ENCODE results near the gene COL1A2. TPM values are rescaled to one million over a fixed set of nuclear protein-coding genes. Genes with fewer than 3 reads are reported as not detected.

Gene COL1A2
- total RNA-seq, 1 donor from 2014 or later, result 4,115 TPM

- no peak for DNase-seq
Measured at GRCh38 chr7:94410413-94411187, 15.9 kb downstream of the COL1A2 start.

DNA sequence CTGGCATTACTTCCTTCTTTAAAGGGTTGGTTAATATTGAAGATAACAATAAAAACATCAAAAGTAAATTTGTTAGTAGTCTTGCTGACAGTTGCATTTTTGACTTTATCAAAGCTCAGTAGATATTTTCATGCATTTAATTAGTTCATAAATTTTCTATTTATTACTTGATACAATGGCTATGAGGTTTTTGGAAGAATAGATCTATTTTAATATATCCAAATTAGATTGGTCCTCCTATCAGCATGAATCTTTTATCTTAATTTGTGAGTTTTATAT is 16.4 kb downstream of the COL1A2 start:
- DNase-seq, result no peak

- no peak for DNase-seq
Measured at GRCh38 chr7:94412762-94413322, 18.1 kb downstream of the COL1A2 start.

- DNase-seq, result no peak
Measured at GRCh38 chr7:94414481-94414880, 19.8 kb downstream of the COL1A2 start.

DNA sequence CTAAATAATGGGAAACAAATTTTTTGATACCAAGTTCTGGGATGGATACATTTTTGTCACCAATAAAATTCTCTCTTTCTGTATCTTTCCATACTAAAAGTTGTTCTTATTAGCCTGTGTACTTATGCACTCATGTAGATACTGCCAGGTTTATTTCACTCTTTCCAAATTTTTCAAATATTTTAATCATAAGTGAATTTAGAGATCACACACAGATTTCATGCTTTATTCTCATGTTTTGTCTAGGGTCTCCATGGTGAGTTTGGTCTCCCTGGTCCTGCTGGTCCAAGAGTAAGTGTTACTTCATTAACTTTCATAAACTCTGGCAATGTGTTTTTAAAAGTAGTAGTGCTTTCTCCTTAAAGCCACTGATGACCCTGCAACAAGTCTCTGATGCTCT is 20.3 kb downstream of the COL1A2 start:
- no peak for DNase-seq

DNA sequence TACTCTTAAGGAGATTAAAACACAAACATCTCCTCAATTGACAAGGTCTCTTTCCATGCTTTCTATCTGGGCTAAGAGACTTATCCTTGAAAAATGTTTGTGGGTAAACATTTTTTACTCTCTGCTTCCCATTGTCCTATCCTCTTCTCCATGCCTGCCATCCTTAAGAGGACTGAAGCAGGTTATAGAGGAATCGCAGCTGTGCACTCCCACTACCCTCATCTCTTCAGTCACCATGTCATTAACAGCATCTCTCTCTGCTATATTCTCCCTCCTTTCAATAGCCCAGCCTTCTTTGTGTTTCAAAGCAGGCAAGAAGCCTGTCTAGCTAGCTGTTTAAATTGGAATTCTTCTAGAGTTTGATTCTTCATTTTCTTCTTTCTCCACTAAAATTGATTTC is 22.6 kb downstream of the COL1A2 start:
- no peak for DNase-seq

DNA sequence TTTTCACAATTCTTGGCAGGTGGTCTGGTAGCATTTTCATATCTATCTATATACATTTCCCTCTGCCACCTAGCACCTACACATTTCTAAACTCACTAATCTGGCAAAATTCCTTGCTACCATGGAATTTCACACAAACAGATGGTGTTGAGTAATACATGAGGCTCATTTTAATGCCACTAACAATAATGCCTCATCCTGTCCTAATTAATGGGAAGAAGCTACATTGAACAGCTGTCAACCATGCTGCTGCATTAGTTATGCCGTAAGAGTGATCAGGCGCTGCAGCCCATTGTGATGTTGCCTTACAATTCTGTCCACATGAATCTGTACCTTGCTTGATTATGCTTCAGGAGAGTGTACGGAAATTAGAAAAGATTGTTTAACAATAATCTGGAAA is 23.2 kb downstream of the COL1A2 start:
- DNase-seq, result no peak

- DNase-seq, result no peak
Measured at GRCh38 chr7:94418851-94419250, 24.2 kb downstream of the COL1A2 start.

- no peak for DNase-seq
Measured at GRCh38 chr7:94420328-94420727, 25.6 kb downstream of the COL1A2 start.

GRCh38 chr7:94421681-94422080 is 27.0 kb downstream of the COL1A2 start:
- no peak for DNase-seq

DNA sequence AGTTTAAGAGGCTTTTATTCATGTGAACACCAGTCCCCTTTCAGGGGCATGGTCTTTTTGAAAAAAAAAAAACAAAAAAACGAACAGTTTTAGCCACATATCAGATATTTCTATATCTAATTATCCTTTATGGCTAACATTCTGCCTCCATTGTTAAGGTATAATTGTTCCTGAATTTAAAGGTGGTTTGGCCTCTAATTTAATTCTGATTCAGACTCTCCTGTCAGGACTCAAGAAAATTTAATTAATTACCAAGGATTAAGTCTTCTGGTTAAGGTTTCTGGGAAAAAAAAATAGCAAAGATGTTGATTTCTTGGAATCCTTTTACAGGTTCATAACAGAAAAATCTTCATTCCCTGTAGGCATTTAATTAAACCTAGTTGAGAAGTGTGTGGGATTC is 27.4 kb downstream of the COL1A2 start:
- DNase-seq, result no peak

DNA sequence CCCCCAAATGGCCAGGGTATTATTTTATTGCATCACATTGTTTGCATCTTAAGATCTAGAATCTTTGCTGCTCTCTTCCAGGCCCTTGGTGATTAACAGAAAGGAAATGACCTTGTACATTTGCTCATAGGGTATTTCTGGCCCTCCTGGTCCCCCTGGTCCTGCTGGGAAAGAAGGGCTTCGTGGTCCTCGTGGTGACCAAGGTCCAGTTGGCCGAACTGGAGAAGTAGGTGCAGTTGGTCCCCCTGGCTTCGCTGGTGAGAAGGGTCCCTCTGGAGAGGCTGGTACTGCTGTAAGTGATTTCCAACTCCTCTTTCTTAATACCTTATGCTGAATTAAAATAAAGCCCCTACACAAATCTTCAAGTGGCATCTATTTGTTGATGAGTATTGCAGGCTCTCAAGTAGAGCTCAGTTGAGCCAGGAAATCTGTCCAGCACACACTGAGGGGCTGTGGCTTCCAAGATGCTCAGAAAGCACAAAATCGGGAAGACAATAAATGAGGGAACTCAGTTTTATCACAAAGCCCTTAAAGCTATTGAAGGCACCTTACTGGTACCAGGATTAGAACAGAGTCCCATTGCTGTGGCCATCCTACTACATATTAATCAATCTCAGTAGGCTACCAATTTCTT is 28.2 kb downstream of the COL1A2 start:
- DNase-seq, result no peak

DNA sequence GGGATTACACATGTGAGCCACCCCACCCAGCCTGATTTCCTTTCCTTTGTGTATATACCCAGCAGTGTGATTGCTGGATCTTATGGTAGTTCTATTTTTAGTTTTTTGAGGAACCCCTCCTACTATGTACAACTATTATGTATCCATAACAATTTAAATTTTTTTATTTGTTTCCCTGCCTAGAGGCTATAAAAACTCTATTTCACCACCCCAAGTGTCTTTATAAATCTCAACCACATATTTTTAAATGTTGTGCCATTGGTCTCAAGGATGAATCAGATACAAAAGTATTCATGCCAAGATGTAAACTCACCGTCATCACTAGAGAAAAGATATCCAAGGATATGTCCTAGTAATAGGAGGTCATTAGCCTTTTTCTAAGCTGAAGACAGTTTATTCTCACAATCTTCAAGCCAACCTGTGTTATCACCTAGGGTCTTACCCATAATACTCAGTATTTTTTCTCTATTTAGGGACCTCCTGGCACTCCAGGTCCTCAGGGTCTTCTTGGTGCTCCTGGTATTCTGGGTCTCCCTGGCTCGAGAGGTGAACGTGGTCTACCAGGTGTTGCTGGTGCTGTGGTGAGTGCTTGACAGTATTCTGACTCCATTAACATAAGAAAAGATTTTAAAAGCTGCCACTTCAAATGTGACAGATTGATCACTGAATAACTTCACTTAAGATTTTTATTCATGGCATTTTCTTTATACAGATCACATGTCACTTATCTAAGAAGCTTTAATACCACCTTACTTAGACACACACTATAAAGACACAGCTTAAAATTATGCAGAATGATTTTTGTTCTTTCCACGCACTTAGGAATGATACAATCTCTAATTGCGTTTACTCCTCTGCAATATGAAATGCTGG is 29.4 kb downstream of the COL1A2 start:
- no peak for DNase-seq

GRCh38 chr7:94425546-94425945 is 30.9 kb downstream of the COL1A2 start:
- DNase-seq, result no peak

DNA sequence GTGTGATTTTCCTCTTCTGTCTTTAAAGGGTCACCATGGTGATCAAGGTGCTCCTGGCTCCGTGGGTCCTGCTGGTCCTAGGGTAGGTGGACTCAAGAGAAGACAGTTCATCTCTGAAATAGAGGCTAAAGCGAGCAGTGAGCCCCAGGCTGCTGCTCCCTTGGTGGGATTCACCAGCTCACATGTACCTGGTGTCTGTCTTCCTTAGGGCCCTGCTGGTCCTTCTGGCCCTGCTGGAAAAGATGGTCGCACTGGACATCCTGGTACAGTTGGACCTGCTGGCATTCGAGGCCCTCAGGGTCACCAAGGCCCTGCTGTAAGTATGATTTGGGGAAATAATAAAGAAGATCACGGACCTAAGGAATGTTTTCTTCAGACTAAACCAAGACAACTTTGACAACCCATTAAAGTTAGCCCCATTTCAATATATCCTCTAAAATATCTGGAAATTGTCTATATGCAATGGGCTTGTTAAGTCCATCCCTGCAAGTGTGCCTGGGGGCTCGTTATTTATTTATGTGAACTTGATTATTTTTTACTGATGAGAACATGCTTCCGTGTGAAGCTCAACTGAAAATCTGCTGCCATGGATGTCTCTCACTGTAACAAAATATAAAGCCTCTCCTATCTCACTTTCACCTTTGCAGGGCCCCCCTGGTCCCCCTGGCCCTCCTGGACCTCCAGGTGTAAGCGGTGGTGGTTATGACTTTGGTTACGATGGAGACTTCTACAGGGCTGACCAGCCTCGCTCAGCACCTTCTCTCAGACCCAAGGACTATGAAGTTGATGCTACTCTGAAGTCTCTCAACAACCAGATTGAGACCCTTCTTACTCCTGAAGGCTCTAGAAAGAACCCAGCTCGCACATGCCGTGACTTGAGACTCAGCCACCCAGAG is 32.5 kb downstream of the COL1A2 start:
- no peak for DNase-seq

DNA sequence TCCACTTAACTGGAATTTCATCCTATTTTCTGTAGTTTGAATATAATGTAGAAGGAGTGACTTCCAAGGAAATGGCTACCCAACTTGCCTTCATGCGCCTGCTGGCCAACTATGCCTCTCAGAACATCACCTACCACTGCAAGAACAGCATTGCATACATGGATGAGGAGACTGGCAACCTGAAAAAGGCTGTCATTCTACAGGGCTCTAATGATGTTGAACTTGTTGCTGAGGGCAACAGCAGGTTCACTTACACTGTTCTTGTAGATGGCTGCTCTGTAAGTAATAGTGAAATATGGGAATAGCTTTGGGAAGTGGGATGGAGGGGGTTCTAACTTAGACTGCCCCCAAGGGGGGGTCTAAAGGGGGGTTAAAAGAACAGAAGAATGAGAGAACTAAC is 34.5 kb downstream of the COL1A2 start:
- DNase-seq, result no peak

GRCh38 chr7:94431176-94431575 is 36.5 kb downstream of the COL1A2 start:
- no peak for DNase-seq

GRCh38 chr7:94431619-94432280 is 37.1 kb downstream of the COL1A2 start:
- DNase-seq, result no peak

GRCh38 chr7:94432281-94432670 is 37.6 kb downstream of the COL1A2 start:
- DNase-seq, result no peak

- no peak for DNase-seq
Measured at GRCh38 chr7:94432817-94433216, 38.1 kb downstream of the COL1A2 start.

DNA sequence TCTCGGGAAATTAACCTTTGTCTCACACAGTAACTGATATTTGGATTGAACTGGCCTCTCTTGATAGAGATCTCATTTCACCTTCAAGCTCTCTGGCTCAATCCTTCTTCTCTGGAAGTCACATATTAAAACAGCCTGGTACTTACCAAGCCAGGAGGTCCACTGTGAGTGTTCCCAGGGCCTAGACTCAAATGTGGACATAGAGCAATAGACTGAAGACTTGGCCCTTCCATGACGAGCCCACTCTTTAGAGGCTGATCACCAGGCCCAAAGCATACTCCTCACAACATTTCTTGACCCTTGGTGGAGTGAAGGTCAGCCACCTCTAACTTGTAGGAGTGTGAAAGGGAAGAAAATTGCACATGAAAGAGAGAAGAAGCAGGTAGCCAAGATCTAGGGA is 38.5 kb downstream of the COL1A2 start:
- DNase-seq, result no peak
